Islet of Langerhans (tissue), 1 donor: ENCODE measurements around the gene PCNX2.

Experiments
- FAIRE-seq: peaks from one replicate; lab custom pipeline; 2011; peaks lifted over from hg19 to GRCh38; lab: Jason Lieb, UNC

PCNX2 gene

GRCh38 chr1:233256789-233257188 lies 38.7 kb downstream of the PCNX2 start:
- no peak for FAIRE-seq

- no peak for FAIRE-seq
Measured at GRCh38 chr1:233256191-233256590, 39.3 kb downstream of the PCNX2 start.

GRCh38 chr1:233255145-233255544 lies 40.4 kb downstream of the PCNX2 start:
- no peak for FAIRE-seq

GRCh38 chr1:233253832-233254331 lies 41.6 kb downstream of the PCNX2 start:
- FAIRE-seq: no peak

GRCh38 chr1:233253231-233253831 lies 42.2 kb downstream of the PCNX2 start:
- no peak for FAIRE-seq

GRCh38 chr1:233252441-233252840 lies 43.1 kb downstream of the PCNX2 start:
- no peak for FAIRE-seq

- no peak for FAIRE-seq
Measured at GRCh38 chr1:233251201-233251720, 44.3 kb downstream of the PCNX2 start.

- no peak for FAIRE-seq
Measured at GRCh38 chr1:233248014-233248413, 47.5 kb downstream of the PCNX2 start.

GRCh38 chr1:233246965-233247364 lies 48.6 kb downstream of the PCNX2 start:
- no peak for FAIRE-seq

GRCh38 chr1:233245191-233245765 lies 50.2 kb downstream of the PCNX2 start:
- no peak for FAIRE-seq

GRCh38 chr1:233244183-233244582 lies 51.3 kb downstream of the PCNX2 start:
- FAIRE-seq: peak; percentile 62

GRCh38 chr1:233242827-233243483 lies 52.6 kb downstream of the PCNX2 start:
- no peak for FAIRE-seq

- FAIRE-seq: no peak
Measured at GRCh38 chr1:233241759-233242158, 53.8 kb downstream of the PCNX2 start.

GRCh38 chr1:233240829-233241682 lies 54.5 kb downstream of the PCNX2 start:
- FAIRE-seq: peak; percentile 84

GRCh38 chr1:233240371-233240770 lies 55.2 kb downstream of the PCNX2 start:
- FAIRE-seq: no peak

GRCh38 chr1:233238884-233239431 lies 56.6 kb downstream of the PCNX2 start:
- no peak for FAIRE-seq

GRCh38 chr1:233237647-233238046 lies 57.9 kb downstream of the PCNX2 start:
- no peak for FAIRE-seq

- FAIRE-seq: no peak
Measured at GRCh38 chr1:233233508-233234040, 62.0 kb downstream of the PCNX2 start.

- no peak for FAIRE-seq
Measured at GRCh38 chr1:233230011-233230410, 65.5 kb downstream of the PCNX2 start.

- FAIRE-seq: no peak
Measured at GRCh38 chr1:233229288-233229687, 66.2 kb downstream of the PCNX2 start.

- no peak for FAIRE-seq
Measured at GRCh38 chr1:233227930-233228465, 67.5 kb downstream of the PCNX2 start.

GRCh38 chr1:233224311-233224710 lies 71.2 kb downstream of the PCNX2 start:
- no peak for FAIRE-seq
